ENCODE results near the gene RAPGEF2. TPM values are rescaled to one million over a fixed set of nuclear protein-coding genes. Genes with fewer than 3 reads are reported as not detected.

RAPGEF2 gene
- total and polyA plus RNA-seq, 2 experiments from 2014 or later: 8.4 to 79.3 TPM

GRCh38 chr4:159344877-159345276, 242.0 kb downstream of the RAPGEF2 start:
- H3K27me3 ChIP-seq: no peaks in the 10 kb centered on the region
- peaks cover 3% of the 10 kb centered on the region for H3K36me3 ChIP-seq (replicated peaks; ENCODE audit: insufficient read depth, low read depth)

DNA sequence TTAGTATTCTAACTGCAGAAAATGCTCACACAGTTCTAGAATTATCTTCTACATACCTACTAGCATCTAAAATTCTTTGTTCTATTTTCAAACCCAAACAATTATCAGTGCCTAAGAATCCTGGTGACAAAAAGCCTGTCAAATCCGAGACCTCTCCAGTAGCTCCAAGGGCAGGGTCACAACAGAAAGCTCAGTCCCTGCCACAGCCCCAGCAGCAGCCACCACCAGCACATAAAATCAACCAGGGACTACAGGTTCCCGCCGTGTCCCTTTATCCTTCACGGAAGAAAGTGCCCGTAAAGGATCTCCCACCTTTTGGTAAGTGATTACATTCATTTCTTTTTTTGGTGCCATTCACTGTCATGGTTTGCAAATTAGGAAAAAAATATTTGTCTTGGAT, 243.8 kb downstream of the RAPGEF2 start:
- WGBS (ENCODE audit: low lambda C conversion rate, missing lambda C conversion rate): 95% methylated on average over 5 of the region's 5 CpGs
- Histone ChIP-seq H3K4me1 (ENCODE audit: insufficient read depth) (no peaks in the 10 kb centered on the region), H3K27me3 (no peaks in the 10 kb centered on the region), H3K4me3 (no peak overlapping the region), H2AFZ (no peak overlapping the region), H3K27ac (no peak overlapping the region), H3K9me3 (ENCODE audit: low read depth) (no peaks in the 10 kb centered on the region), H3K36me3 (replicated peaks; ENCODE audit: insufficient read depth, low read depth) (peaks cover 3% of the 10 kb centered on the region), H4K20me1 (ENCODE audit: insufficient read depth, poor library complexity, severe bottlenecking) (no peaks in the 10 kb centered on the region), H3K4me2 (no peak overlapping the region), H3K9me2 (replicated peaks; ENCODE audit: insufficient read depth) (no peaks in the 10 kb centered on the region), H3K79me2 (no peaks in the 10 kb centered on the region)
- no peak for TF ChIP-seq EZH2 (IDR thresholded peaks at IDR 0.05; ENCODE audit: borderline replicate concordance)
- TF ChIP-seq CTCF (IDR thresholded peaks at IDR 0.05; ENCODE audit: poor library complexity): no peak
- no peak for TF ChIP-seq EZH2phosphoT487 (IDR thresholded peaks at IDR 0.05; ENCODE audit: low read depth, severe bottlenecking, unreplicated experiment)
- DNase-seq (ENCODE audit: low spot score): no peak

More at GRCh38 chr4:159344877-159345276, 242.0 kb downstream of the RAPGEF2 start:
- Histone ChIP-seq H3K4me3 (no peak overlapping the region), H3K27ac (no peak overlapping the region), H3K9me2 (replicated peaks; ENCODE audit: insufficient read depth) (no peaks in the 10 kb centered on the region), H4K20me1 (ENCODE audit: insufficient read depth, poor library complexity, severe bottlenecking) (no peaks in the 10 kb centered on the region), H3K4me2 (no peak overlapping the region), H2AFZ (no peak overlapping the region), H3K79me2 (no peaks in the 10 kb centered on the region), H3K9me3 (ENCODE audit: low read depth) (no peaks in the 10 kb centered on the region), H3K4me1 (ENCODE audit: insufficient read depth) (no peaks in the 10 kb centered on the region)
- TF ChIP-seq EZH2 (IDR thresholded peaks at IDR 0.05; ENCODE audit: borderline replicate concordance): no peak
- TF ChIP-seq CTCF (IDR thresholded peaks at IDR 0.05; ENCODE audit: poor library complexity): no peak
- DNase-seq (ENCODE audit: low spot score): no peak
- 97% methylated on average over 4 of the region's 4 CpGs for WGBS (ENCODE audit: low lambda C conversion rate, missing lambda C conversion rate)

GRCh38 chr4:159347813-159348212, 244.9 kb downstream of the RAPGEF2 start:
- WGBS (ENCODE audit: low lambda C conversion rate, missing lambda C conversion rate): 93% methylated on average over 9 of the region's 9 CpGs
- Histone ChIP-seq H3K27me3 (no peaks in the 10 kb centered on the region), H3K27ac (no peak overlapping the region), H2AFZ (no peak overlapping the region), H3K79me2 (no peaks in the 10 kb centered on the region), H4K20me1 (ENCODE audit: insufficient read depth, poor library complexity, severe bottlenecking) (no peaks in the 10 kb centered on the region), H3K36me3 (replicated peaks; ENCODE audit: insufficient read depth, low read depth) (peaks cover 3% of the 10 kb centered on the region), H3K4me1 (ENCODE audit: insufficient read depth) (no peaks in the 10 kb centered on the region), H3K4me3 (no peak overlapping the region), H3K4me2 (no peak overlapping the region), H3K9me3 (ENCODE audit: low read depth) (no peaks in the 10 kb centered on the region), H3K9me2 (replicated peaks; ENCODE audit: insufficient read depth) (no peaks in the 10 kb centered on the region)
- no peak for DNase-seq (ENCODE audit: low spot score)
- no peak for TF ChIP-seq EZH2phosphoT487 (IDR thresholded peaks at IDR 0.05; ENCODE audit: low read depth, severe bottlenecking, unreplicated experiment)
- no peak for TF ChIP-seq EZH2 (IDR thresholded peaks at IDR 0.05; ENCODE audit: borderline replicate concordance)
- no peak for TF ChIP-seq CTCF (IDR thresholded peaks at IDR 0.05; ENCODE audit: poor library complexity)

GRCh38 chr4:159349332-159349731, 246.5 kb downstream of the RAPGEF2 start:
- Histone ChIP-seq H3K4me1 (ENCODE audit: insufficient read depth) (no peaks in the 10 kb centered on the region), H3K4me2 (no peak overlapping the region), H3K27me3 (no peaks in the 10 kb centered on the region), H3K79me2 (no peaks in the 10 kb centered on the region), H3K9me2 (replicated peaks; ENCODE audit: insufficient read depth) (no peaks in the 10 kb centered on the region), H4K20me1 (ENCODE audit: insufficient read depth, poor library complexity, severe bottlenecking) (no peaks in the 10 kb centered on the region), H3K27ac (no peak overlapping the region), H3K4me3 (no peak overlapping the region), H3K36me3 (replicated peaks; ENCODE audit: insufficient read depth, low read depth) (peaks cover 3% of the 10 kb centered on the region), H3K9me3 (ENCODE audit: low read depth) (no peaks in the 10 kb centered on the region), H2AFZ (no peak overlapping the region)
- DNase-seq (ENCODE audit: low spot score): no peak
- WGBS (ENCODE audit: low lambda C conversion rate, missing lambda C conversion rate): 95% methylated on average over 3 of the region's 3 CpGs
- no peak for TF ChIP-seq EZH2 (IDR thresholded peaks at IDR 0.05; ENCODE audit: borderline replicate concordance)

All from hepatocyte (in vitro differentiated cells).